Heart left ventricle (tissue), 16 donors: Measurements from ENCODE around the gene NRCAM. TPM values are rescaled to one million over a fixed set of nuclear protein-coding genes. Genes with fewer than 3 reads are reported as not detected.

Experiments
- ATAC-seq, 4 donors: fragments of 200-7000 bp; cut with Tn5 transposase; one replicate each; pipeline ENCODE4 v1.9.1; 2020 to 2022; ENCODE audit warnings: moderate library complexity in 4 of 4, mild to moderate bottlenecking in 3 of 4, moderate number of reproducible peaks in 1 of 4
- DNase-seq, 5 donors: peaks; one replicate each; pipeline ENCODE4 v3.0.0-alpha.2; 2020
- H3K27ac ChIP-seq, 12 donors: fragments of 200-600 bp; sonication (generic) in 4 of 12; one replicate each; pipeline versions ENCODE4 v1.5.0 to v1.8.0; 2016 to 2022; ENCODE audit warnings: mild to moderate bottlenecking in 2 of 12
- H3K27me3 ChIP-seq, 9 donors: fragments of 200-600 bp; sonication (generic) in 2 of 9; one replicate each; pipeline versions ENCODE4 v1.5.1 to v1.8.0; 2016 to 2022; ENCODE audit warnings: mild to moderate bottlenecking in 3 of 9
- H3K36me3 ChIP-seq, 9 donors: fragments of 200-600 bp; sonication (generic) in 2 of 9; one replicate each; pipeline versions ENCODE4 v1.5.0 to v1.8.0; 2018 to 2022; ENCODE audit warnings: mild to moderate bottlenecking in 2 of 9
- H3K4me1 ChIP-seq, 12 donors: fragments of 200-600 bp; sonication (generic) in 4 of 12; one replicate each; pipeline versions ENCODE4 v1.5.0 to v1.8.0; 2016 to 2022; ENCODE audit warnings: mild to moderate bottlenecking in 3 of 12
- H3K4me3 ChIP-seq, 12 donors: fragments of 200-600 bp; sonication (generic) in 4 of 12; one replicate each; pipeline versions ENCODE4 v1.5.0 to v1.8.0; 2017 to 2022; ENCODE audit warnings: mild to moderate bottlenecking in 9 of 12, moderate library complexity in 4 of 12
- H3K9me3 ChIP-seq, 12 donors: fragments of 200-600 bp; sonication (generic) in 4 of 12; one replicate each; pipeline versions ENCODE4 v1.5.0 to v1.8.0; 2016 to 2022; ENCODE audit warnings: mild to moderate bottlenecking in 1 of 12
- CTCF ChIP-seq, 12 donors: fragments of 200-600 bp; sonication (generic) in 4 of 12; IDR thresholded peaks; one replicate each; pipeline versions ENCODE4 v1.5.0 to v1.8.0; 2018 to 2022; ENCODE audit warnings: antibody characterized with exemption in 12 of 12, mild to moderate bottlenecking in 5 of 12
- POLR2A ChIP-seq, 2 donors: fragments of 450-650 bp; IDR thresholded peaks; one replicate each; pipeline ENCODE4 v1.6.1; 2017; ENCODE audit warnings: antibody characterized with exemption in 2 of 2, mild to moderate bottlenecking in 2 of 2, moderate library complexity in 2 of 2
- WGBS, 4 donors: extraction: QIAGEN DNeasy Blood & Tissue Kit in 2 of 4; methylation state at CpG; one replicate each; pipeline versions ENCODE4 v1.1.5 to v1.1.7; 2013 to 2018; 5-methylcytosine and 5-hydroxymethylcytosine counted together
- intact Hi-C, 10 donors: fragments of 100-400 bp; cut with DNase I; formaldehyde crosslinking; loops; one replicate each; pipeline versions ENCODE4 v1.11.1 to v1.14.2; 2022
- polyA plus RNA-seq, 2 donors: library from polyadenylated mRNA; stranded (reverse); fragments of 200-250 nt; gene quantifications; one replicate each; pipeline ENCODE4 v1.2.3, GENCODE V29; 2013
- total RNA-seq, 9 donors: library from RNA; depleted of rRNA in 2 of 9; stranded (reverse); fragments of >200 nt in 2 of 9; fragmentation: NEBNext Ultra II Directional in 3 of 9; extraction: Animal tissue kit (Norgen Biotek cat#: 25700) in 3 of 9; gene quantifications; one replicate each; pipeline versions ENCODE4 v1.1.0 to v1.2.4, GENCODE V29; 2016 to 2023
- donor health status: ischemic (EF 13 %, LVEDD 7.1; RV severe dilation, severe dysfunction).
- donor health status: healthy with polysubstance abuse.
- donor health status: DM: no; HTN: yes; CAD: no.
- donor health status: DM: no; HTN: no; CAD: no.
- donor health status: ischemic (EF 25% LVEDD 6.9; RV normal size, moderate dysfunction).
- donor health status: ischemic (EF 25% LVEDD 5.7; RV mildly dilated, moderate dysfunction).
- donor health status: healthy.
- donor health status: DM: yes; HTN: yes; CAD: no.
- donor health status: ischemic (EF 35%, LVEDD 5.7; RV mildly dilated, moderate dysfunction).
- donor health status: nonischemic (EF 11% LVEDD 7.7; RV severe dilation, severe dysfunction).
- donor health status: DM: yes; HTN: yes; CAD: no.
- donor health status: PGD.
- donor health status: ischemic (EF 29% LVEDD 5.4; RV normal size, mild dysfunction).
- donor health status: nonischemic (EF 23%, LVEDD 6.1; RV moderate dilation, normal function).

The NRCAM gene
- total and polyA plus RNA-seq, 11 donors = 0.07 to 2.5 (median 0.36) TPM

- no peaks in the 10 kb centered on the region for H3K9me3 ChIP-seq
- intact Hi-C loops = no loop called here
- no peak for TF ChIP-seq POLR2A (IDR thresholded peaks at IDR 0.05)
- no peak for TF ChIP-seq CTCF (IDR thresholded peaks at IDR 0.05)
- no peak for ATAC-seq
- H3K4me1 ChIP-seq = no peaks in the 10 kb centered on the region
- no peak overlapping the region for H3K4me3 ChIP-seq
- H3K27me3 ChIP-seq = peaks cover 0 to 10% (median 0%) of the 10 kb centered on the region in 9 donors
- 67 to 79% (median 78%) methylated on average over 2 of the region's 2 CpGs for WGBS, 4 donors
- no peak overlapping the region for H3K27ac ChIP-seq
- no peaks in the 10 kb centered on the region for H3K36me3 ChIP-seq
- no peak for DNase-seq
Measured at GRCh38 chr7:108434010-108434409, 22.2 kb downstream of the NRCAM start.

GRCh38 chr7:108431099-108431498 lies 25.1 kb downstream of the NRCAM start:
- no peak for TF ChIP-seq POLR2A (IDR thresholded peaks at IDR 0.05)
- no peak for ATAC-seq
- DNase-seq = no peak
- peaks cover 0 to 21% (median 0%) of the 10 kb centered on the region in 9 donors for H3K27me3 ChIP-seq
- no peaks in the 10 kb centered on the region for H3K36me3 ChIP-seq
- H3K9me3 ChIP-seq = no peaks in the 10 kb centered on the region
- intact Hi-C loops = no loop called here
- H3K4me1 ChIP-seq = no peaks in the 10 kb centered on the region
- H3K27ac ChIP-seq = no peak overlapping the region
- WGBS, 4 donors = 75 to 92% (median 84%) methylated on average over 1 of the region's 1 CpG
- H3K4me3 ChIP-seq = no peak overlapping the region

DNA sequence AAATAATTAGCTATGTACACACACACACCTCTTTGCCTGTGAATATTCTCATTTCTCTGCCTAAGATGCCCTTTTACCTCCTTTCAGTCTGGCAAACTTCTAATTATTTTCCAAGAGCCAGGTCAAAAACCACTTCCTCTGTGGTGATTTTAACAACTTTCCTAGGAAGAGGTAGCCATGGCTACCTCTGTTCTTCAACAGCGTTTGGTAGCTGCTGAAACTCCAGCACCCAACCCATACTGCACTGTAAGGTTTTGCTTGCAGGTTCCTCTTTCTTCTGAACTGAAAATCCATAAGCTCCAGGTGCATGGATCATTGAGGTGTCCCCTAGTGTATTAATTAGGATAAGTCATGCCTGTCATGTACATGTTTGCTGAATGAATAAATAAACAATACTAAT lies 25.6 kb downstream of the NRCAM start:
- DNase-seq (no peak), ATAC-seq (no peak)
- TF ChIP-seq CTCF (IDR thresholded peaks at IDR 0.05) (no peak), POLR2A (IDR thresholded peaks at IDR 0.05) (no peak)
- no peak overlapping the region for H3K27ac ChIP-seq
- H3K9me3 ChIP-seq = no peaks in the 10 kb centered on the region
- H3K4me1 ChIP-seq = no peaks in the 10 kb centered on the region
- 47 to 55% (median 50%) methylated on average over 1 of the region's 1 CpG for WGBS, 4 donors
- intact Hi-C loops = no loop called here
- H3K27me3 ChIP-seq = peaks cover 0 to 24% (median 0%) of the 10 kb centered on the region in 9 donors
- H3K4me3 ChIP-seq = no peak overlapping the region
- H3K36me3 ChIP-seq = no peaks in the 10 kb centered on the region

- no peak for DNase-seq
- Histone ChIP-seq H3K9me3 (no peaks in the 10 kb centered on the region), H3K36me3 (no peaks in the 10 kb centered on the region), H3K27ac (no peak overlapping the region), H3K27me3 (peaks cover 0 to 24% (median 0%) of the 10 kb centered on the region in 9 donors), H3K4me1 (no peaks in the 10 kb centered on the region), H3K4me3 (no peak overlapping the region)
- WGBS, 4 donors = 26 to 42% (median 27%) methylated on average over 1 of the region's 1 CpG
- TF ChIP-seq CTCF (IDR thresholded peaks at IDR 0.05) (no peak), POLR2A (IDR thresholded peaks at IDR 0.05) (no peak)
- intact Hi-C loops = no loop called here
- no peak for ATAC-seq
Measured at GRCh38 chr7:108427766-108428165, 28.5 kb downstream of the NRCAM start.

DNA sequence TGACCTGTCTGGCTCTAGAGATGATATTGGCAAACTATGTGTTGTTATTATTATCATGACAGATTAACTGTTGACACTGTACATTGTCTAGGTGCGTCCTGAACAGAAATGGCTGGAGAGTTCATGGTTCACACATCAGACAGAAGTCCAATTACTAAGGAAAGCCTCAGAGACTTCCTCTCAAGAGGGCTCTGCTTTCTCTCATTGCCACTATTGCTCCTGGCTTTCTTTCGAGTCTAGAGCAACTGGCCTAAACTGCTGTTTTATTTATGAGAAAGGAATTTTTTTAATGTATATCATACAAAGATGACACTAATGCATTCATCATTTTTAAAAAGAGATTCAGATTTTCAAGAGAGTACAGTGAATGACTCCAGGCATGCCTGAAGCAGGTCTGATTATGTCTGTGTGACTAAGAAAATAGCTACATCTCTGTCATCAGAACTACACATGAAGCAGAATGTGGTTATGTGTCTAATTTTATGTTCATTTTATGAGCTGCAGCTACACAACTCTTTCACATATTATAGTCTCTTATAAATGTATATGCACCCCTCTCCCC lies 30.4 kb downstream of the NRCAM start:
- DNase-seq (no peak), ATAC-seq (no peak)
- TF ChIP-seq POLR2A (IDR thresholded peaks at IDR 0.05) = no peak
- TF ChIP-seq CTCF (IDR thresholded peaks at IDR 0.05) = no peak
- Histone ChIP-seq H3K36me3 (no peaks in the 10 kb centered on the region), H3K9me3 (no peaks in the 10 kb centered on the region), H3K4me3 (no peak overlapping the region), H3K4me1 (no peaks in the 10 kb centered on the region), H3K27me3 (peaks cover 0 to 29% (median 0%) of the 10 kb centered on the region in 9 donors), H3K27ac (no peak overlapping the region)
- WGBS, 4 donors = 35 to 57% (median 46%) methylated on average over 2 of the region's 2 CpGs
- intact Hi-C loops = no loop called here
